Esophagus muscularis mucosa (tissue), 4 donors: Measurements from ENCODE around the gene ACTL8. TPM values are rescaled to one million over a fixed set of nuclear protein-coding genes. Genes with fewer than 3 reads are reported as not detected.

ENCODE experiments used
- DNase-seq: peaks from one replicate; pipeline ENCODE4 v3.0.0-alpha.2; 2017; ENCODE audit errors: extremely low spot score
- H3K27ac ChIP-seq, 4 donors: fragments of 200-600 bp; sonication (generic); replicated peaks in 1 of 4; 1 replicate in 3 of 4; 2 replicates in 1 of 4; pipeline ENCODE4 v1.5.1; 2016 to 2019; ENCODE audit warnings: mild to moderate bottlenecking in 1 of 4
- H3K27me3 ChIP-seq, 4 donors: fragments of 200-600 bp; sonication (generic); one replicate each; pipeline versions ENCODE4 v1.5.1 to v1.6.0; 2016 to 2019
- H3K36me3 ChIP-seq, 4 donors: fragments of 200-600 bp; sonication (generic); one replicate each; pipeline ENCODE4 v1.5.1; 2016 to 2019
- H3K4me1 ChIP-seq, 4 donors: fragments of 200-600 bp; sonication (generic); one replicate each; pipeline ENCODE4 v1.5.1; 2016 to 2019
- H3K4me3 ChIP-seq, 4 donors: fragments of 200-600 bp; sonication (generic); 1 replicate in 2 of 4; 2 replicates in 2 of 4; pipeline ENCODE4 v1.5.1; 2016 to 2019; ENCODE audit warnings: mild to moderate bottlenecking in 4 of 4, moderate library complexity in 1 of 4
- H3K9me3 ChIP-seq, 4 donors: fragments of 200-600 bp; sonication (generic); 1 replicate in 3 of 4; 2 replicates in 1 of 4; pipeline ENCODE4 v1.5.1; 2016 to 2019
- CTCF ChIP-seq, 3 experiments: fragments of 200-600 bp in 2 of 3; fragments of 450-650 bp in 1 of 3; sonication (generic) in 2 of 3; IDR thresholded peaks; one replicate each; pipeline ENCODE4 v1.5.1; 2017 to 2019; ENCODE audit warnings: antibody characterized with exemption in 3 of 3, mild to moderate bottlenecking in 2 of 3, moderate library complexity in 1 of 3
- EP300 ChIP-seq: sonication (generic); formaldehyde crosslinking; IDR thresholded peaks from one replicate; pipeline ENCODE4 v1.6.1; 2017; ENCODE audit warnings: antibody characterized with exemption
- POLR2A ChIP-seq: fragments of 450-650 bp; IDR thresholded peaks from one replicate; pipeline ENCODE4 v1.6.1; 2017; ENCODE audit warnings: antibody characterized with exemption, moderate library complexity, mild to moderate bottlenecking, low read depth
- POLR2AphosphoS5 ChIP-seq, 2 donors: sonication (generic); formaldehyde crosslinking; IDR thresholded peaks; one replicate each; pipeline ENCODE4 v1.6.1; 2017; ENCODE audit warnings: antibody characterized with exemption in 2 of 2
- WGBS: methylation state at CpG from one replicate; pipeline ENCODE4 v1.1.5; 2018; 5-methylcytosine and 5-hydroxymethylcytosine counted together
- intact Hi-C: fragments of 100-400 bp; cut with DNase I; formaldehyde crosslinking; loops from one replicate; pipeline ENCODE4 v1.15.1; 2023
- total RNA-seq, 4 donors: library from RNA; depleted of rRNA; stranded (reverse); fragments of >200 nt; gene quantifications; one replicate each; pipeline versions ENCODE4 v1.1.0 to v1.2.1, GENCODE V29; 2016

The ACTL8 gene
- total RNA-seq, 4 donors from 2014 or later: not detected

- no peak for DNase-seq
- no peak for TF ChIP-seq POLR2AphosphoS5 (IDR thresholded peaks at IDR 0.05)
- no peak for TF ChIP-seq POLR2A
- TF ChIP-seq CTCF (IDR thresholded peaks at IDR 0.05): no peak
- no peak for TF ChIP-seq EP300
- Histone ChIP-seq H3K27me3 (peaks cover 0 to 62% (median 0%) of the 10 kb centered on the region in 4 donors), H3K36me3 (no peaks in the 10 kb centered on the region), H3K9me3 (no peaks in the 10 kb centered on the region), H3K27ac (no peak overlapping the region), H3K4me1 (no peaks in the 10 kb centered on the region), H3K4me3 (no peak overlapping the region)
- WGBS: 42% methylated on average over 8 of the region's 8 CpGs
- intact Hi-C loops: no loop called here
Measured at GRCh38 chr1:17799642-17800041, 44.5 kb downstream of the ACTL8 start.

- Histone ChIP-seq H3K27ac (no peak overlapping the region), H3K27me3 (peaks cover 0 to 64% (median 0%) of the 10 kb centered on the region in 4 donors), H3K4me3 (no peak overlapping the region), H3K9me3 (no peaks in the 10 kb centered on the region), H3K36me3 (no peaks in the 10 kb centered on the region), H3K4me1 (no peaks in the 10 kb centered on the region)
- no peak for DNase-seq
- WGBS: 59% methylated on average over 11 of the region's 11 CpGs
- intact Hi-C loops: no loop called here
- no peak for TF ChIP-seq EP300
- no peak for TF ChIP-seq POLR2AphosphoS5 (IDR thresholded peaks at IDR 0.05)
- TF ChIP-seq POLR2A: no peak
- TF ChIP-seq CTCF (IDR thresholded peaks at IDR 0.05): no peak
Measured at GRCh38 chr1:17802164-17802563, 47.0 kb downstream of the ACTL8 start.

GRCh38 chr1:17802945-17803344, 47.8 kb downstream of the ACTL8 start:
- Histone ChIP-seq H3K4me3 (no peak overlapping the region), H3K27me3 (peaks cover 0 to 60% (median 0%) of the 10 kb centered on the region in 4 donors), H3K27ac (no peak overlapping the region), H3K36me3 (no peaks in the 10 kb centered on the region), H3K9me3 (no peaks in the 10 kb centered on the region), H3K4me1 (no peaks in the 10 kb centered on the region)
- no peak for DNase-seq
- WGBS: 82% methylated on average over 7 of the region's 7 CpGs
- no peak for TF ChIP-seq EP300
- intact Hi-C loops: no loop called here

GRCh38 chr1:17805869-17806684, 50.9 kb downstream of the ACTL8 start:
- Histone ChIP-seq H3K27ac (no peak overlapping the region), H3K27me3 (peaks cover 0 to 41% (median 0%) of the 10 kb centered on the region in 4 donors), H3K36me3 (no peaks in the 10 kb centered on the region), H3K4me3 (no peak overlapping the region), H3K4me1 (no peaks in the 10 kb centered on the region), H3K9me3 (peaks cover 0 to 5% (median 2%) of the 10 kb centered on the region in 4 donors)
- DNase-seq: no peak
- TF ChIP-seq EP300: no peak
- TF ChIP-seq CTCF (IDR thresholded peaks at IDR 0.05): no peak
- no peak for TF ChIP-seq POLR2AphosphoS5 (IDR thresholded peaks at IDR 0.05)
- TF ChIP-seq POLR2A: no peak
- intact Hi-C loops: no loop called here
- 74% methylated on average over 10 of the region's 10 CpGs for WGBS

- Histone ChIP-seq H3K4me3 (no peak overlapping the region), H3K4me1 (no peaks in the 10 kb centered on the region), H3K27ac (no peak overlapping the region), H3K9me3 (peaks cover 0 to 7% (median 2%) of the 10 kb centered on the region in 4 donors), H3K36me3 (no peaks in the 10 kb centered on the region), H3K27me3 (peaks cover 0 to 23% (median 0%) of the 10 kb centered on the region in 4 donors)
- TF ChIP-seq CTCF (IDR thresholded peaks at IDR 0.05) (no peak), POLR2A (no peak), POLR2AphosphoS5 (IDR thresholded peaks at IDR 0.05) (no peak), EP300 (no peak)
- no peak for DNase-seq
- intact Hi-C loops: no loop called here
- WGBS: 72% methylated on average over 6 of the region's 6 CpGs
Measured at GRCh38 chr1:17808816-17809215, 53.7 kb downstream of the ACTL8 start.
